MM.1S (cell line): ENCODE measurements around the gene C6orf141.

ENCODE experiments used
- EZH2 ChIP-seq: fragments of 300-600 bp; sonication (generic); optimal IDR thresholded peaks from 2 replicates; pipeline ENCODE3; 2017; ENCODE audit warnings: low read depth, mild to moderate bottlenecking, antibody characterized with exemption, low read length, mixed read lengths
- EZH2phosphoT487 ChIP-seq: fragments of 300-600 bp; sonication (generic); IDR thresholded peaks from 2 replicates; pipeline ENCODE4 v1.6.1; 2018; ENCODE audit warnings: antibody characterized with exemption, low read length
- TF ChIP-seq, protein P1 (sequence below): fragments of 300-600 bp; sonication (generic); IDR thresholded peaks from 2 replicates; pipeline ENCODE4 v1.5.1; 2016; ENCODE audit warnings: antibody characterized with exemption, low read length, mixed read lengths

DNA sequence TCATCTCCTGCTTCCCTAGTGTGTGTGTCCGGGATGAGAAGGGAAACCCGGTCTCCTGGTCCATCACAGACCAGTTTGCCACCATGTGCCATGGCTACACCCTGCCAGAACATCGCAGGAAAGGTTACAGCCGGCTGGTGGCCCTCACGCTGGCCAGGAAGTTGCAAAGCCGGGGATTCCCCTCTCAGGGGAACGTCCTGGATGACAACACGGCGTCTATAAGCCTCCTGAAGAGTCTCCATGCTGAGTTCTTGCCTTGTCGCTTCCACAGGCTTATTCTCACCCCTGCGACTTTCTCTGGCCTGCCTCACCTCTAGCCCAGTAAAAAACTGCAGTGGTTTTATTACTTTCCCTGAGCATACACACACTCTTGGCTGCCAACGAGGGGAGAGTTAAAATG lies 23.9 kb upstream of the C6orf141 start:
- TF ChIP-seq EZH2phosphoT487 = no peak
- TF ChIP-seq, protein P1, sequence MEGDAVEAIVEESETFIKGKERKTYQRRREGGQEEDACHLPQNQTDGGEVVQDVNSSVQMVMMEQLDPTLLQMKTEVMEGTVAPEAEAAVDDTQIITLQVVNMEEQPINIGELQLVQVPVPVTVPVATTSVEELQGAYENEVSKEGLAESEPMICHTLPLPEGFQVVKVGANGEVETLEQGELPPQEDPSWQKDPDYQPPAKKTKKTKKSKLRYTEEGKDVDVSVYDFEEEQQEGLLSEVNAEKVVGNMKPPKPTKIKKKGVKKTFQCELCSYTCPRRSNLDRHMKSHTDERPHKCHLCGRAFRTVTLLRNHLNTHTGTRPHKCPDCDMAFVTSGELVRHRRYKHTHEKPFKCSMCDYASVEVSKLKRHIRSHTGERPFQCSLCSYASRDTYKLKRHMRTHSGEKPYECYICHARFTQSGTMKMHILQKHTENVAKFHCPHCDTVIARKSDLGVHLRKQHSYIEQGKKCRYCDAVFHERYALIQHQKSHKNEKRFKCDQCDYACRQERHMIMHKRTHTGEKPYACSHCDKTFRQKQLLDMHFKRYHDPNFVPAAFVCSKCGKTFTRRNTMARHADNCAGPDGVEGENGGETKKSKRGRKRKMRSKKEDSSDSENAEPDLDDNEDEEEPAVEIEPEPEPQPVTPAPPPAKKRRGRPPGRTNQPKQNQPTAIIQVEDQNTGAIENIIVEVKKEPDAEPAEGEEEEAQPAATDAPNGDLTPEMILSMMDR = no peak
- no peak for TF ChIP-seq EZH2
